Body of pancreas (tissue), 4 donors: Measurements from ENCODE around the gene GLI2.

ENCODE experiments used
- CTCF ChIP-seq, 7 experiments: fragments of 450-650 bp in 4 of 7; fragments of 200-600 bp in 3 of 7; sonication (generic) in 3 of 7; IDR thresholded peaks; one replicate each; pipeline ENCODE4 v1.5.1; 2016 to 2019; ENCODE audit warnings: antibody characterized with exemption in 7 of 7
- POLR2A ChIP-seq, 3 donors: fragments of 450-650 bp; IDR thresholded peaks; one replicate each; pipeline ENCODE4 v1.6.1; 2016; ENCODE audit warnings: antibody characterized with exemption in 3 of 3, mild to moderate bottlenecking in 2 of 3

- TF ChIP-seq CTCF (IDR thresholded peaks at IDR 0.05): no peak
- no peak for TF ChIP-seq POLR2A (IDR thresholded peaks at IDR 0.05)
These were observed 34.1 kb downstream of the GLI2 start for GRCh38 chr2:120769787-120770120.
